SH-SY5Y (cell line): ENCODE measurements around the gene ALOX12B.

ENCODE experiments used
- GATA2 ChIP-seq: IDR thresholded peaks from 2 replicates; pipeline ENCODE4 v1.6.1; 2011; ENCODE audit warnings: mild to moderate bottlenecking, low read depth, low read length
- GATA3 ChIP-seq: IDR thresholded peaks from 2 replicates; pipeline ENCODE4 v1.6.1; 2011; ENCODE audit warnings: low read depth, mild to moderate bottlenecking, low read length, moderate library complexity

DNA sequence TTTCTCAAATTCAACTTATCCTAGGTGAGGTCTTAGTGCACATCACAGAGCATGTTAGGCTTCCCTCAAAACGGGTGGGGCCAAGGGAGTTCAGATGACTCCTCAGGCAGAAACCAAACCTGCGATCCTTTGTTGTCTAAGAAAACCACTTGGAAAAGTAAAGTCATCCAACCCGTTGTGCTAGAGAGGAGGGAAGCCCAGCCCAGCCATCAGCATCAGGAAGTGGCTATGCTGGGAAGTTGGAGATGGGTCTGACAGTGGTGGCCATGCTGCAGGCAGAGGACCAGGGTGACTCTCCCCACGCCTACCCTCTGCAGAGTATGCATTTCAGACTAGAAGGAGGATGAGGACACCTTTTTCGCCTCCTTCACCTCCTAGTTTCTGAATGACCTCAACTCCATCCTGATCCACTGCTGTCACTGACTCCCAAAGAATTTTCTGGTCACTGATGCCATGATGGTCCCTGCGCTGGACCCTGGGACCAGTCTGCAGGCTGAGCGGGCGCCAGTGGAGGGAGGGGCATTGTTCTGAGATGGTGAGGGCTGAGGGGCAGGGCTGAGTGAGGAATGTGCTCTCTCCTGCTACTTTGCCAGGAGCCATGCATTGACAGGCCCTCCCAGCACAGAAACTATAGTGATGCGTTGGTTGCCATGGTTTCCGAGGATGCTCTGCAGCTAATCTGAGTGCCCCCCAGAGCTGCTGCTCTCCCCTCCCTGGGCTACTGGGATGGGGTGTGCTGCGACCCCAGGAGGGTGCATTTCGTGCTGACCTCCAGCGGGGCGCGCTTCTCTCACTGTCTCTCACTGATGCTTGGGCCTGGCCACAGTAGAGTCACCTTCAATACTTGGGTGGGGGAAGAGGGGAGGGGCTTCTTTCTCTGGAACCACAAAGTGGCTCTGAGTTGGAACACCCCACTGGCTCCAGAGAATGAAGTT lies 20.4 kb downstream of the ALOX12B start:
- TF ChIP-seq GATA2 (no peak), GATA3 (no peak)
